ENCODE results near the gene ADCY4. TPM values are rescaled to one million over a fixed set of nuclear protein-coding genes. Genes with fewer than 3 reads are reported as not detected.

ADCY4 gene
- total and polyA plus RNA-seq, 2 of the 8 experiments (the other 6 are each of a cell fraction or from before 2014, with no cell fraction given): 0.27 to 0.35 TPM

- Histone ChIP-seq H3K4me1 (replicated peaks in 1 of 4; ENCODE audit: control insufficient read depth in 3 of 4, insufficient read depth in 4 of 4, low read length in 3 of 4) (no peaks in the 10 kb centered on the region), H3K4me3 (ENCODE audit: extremely low read depth in 1 of 4, insufficient read depth in 2 of 4, low read depth in 3 of 4, low read length in 4 of 4) (no peak overlapping the region), H3K23ac (ENCODE audit: insufficient read length) (no peak overlapping the region), H2AFZ (ENCODE audit: low read length) (no peak overlapping the region), H4K91ac (replicated peaks; ENCODE audit: insufficient read length, low read length) (no peak overlapping the region), H4K8ac (ENCODE audit: extremely low read depth, insufficient read depth, low read length) (no peak overlapping the region), H2BK5ac (ENCODE audit: low read depth, low read length) (no peak overlapping the region), H3K56ac (replicated peaks; ENCODE audit: insufficient read length, low read depth, low read length) (no peak overlapping the region), H3K23me2 (ENCODE audit: low read depth, low read length) (no peaks in the 10 kb centered on the region), H2BK20ac (ENCODE audit: low read length) (no peak overlapping the region), H3K4me2 (ENCODE audit: insufficient read depth in 1 of 2, low read depth in 2 of 2, low read length in 2 of 2) (no peak overlapping the region), H4K5ac (ENCODE audit: insufficient read length, low read depth, low read length) (no peak overlapping the region), H2BK12ac (ENCODE audit: low read depth, low read length) (no peak overlapping the region), H3K27ac (ENCODE audit: low read depth, low read length) (no peak overlapping the region), H2BK120ac (replicated peaks; ENCODE audit: low read depth, low read length) (no peak overlapping the region), H3K9ac (replicated peaks in 1 of 4; ENCODE audit: extremely low read depth in 1 of 4, low read depth in 3 of 4, low read length in 3 of 4) (no peak overlapping the region), H3K18ac (ENCODE audit: extremely low read depth, low read length) (no peak overlapping the region), H3K4ac (replicated peaks; ENCODE audit: insufficient read length, low read depth, low read length) (no peak overlapping the region), H3K36me3 (ENCODE audit: control insufficient read depth in 2 of 4, insufficient read depth in 4 of 4, low read length in 3 of 4) (peaks cover 0 to 8% (median 0%) of the 10 kb centered on the region in 4 experiments; a peak in 1 of 8 replicates), H2AK5ac (ENCODE audit: low read depth, low read length) (no peak overlapping the region), H3K27me3 (replicated peaks in 1 of 4; ENCODE audit: control insufficient read depth in 3 of 4, extremely low read depth in 1 of 4, insufficient read depth in 3 of 4, low read length in 3 of 4) (no peaks in the 10 kb centered on the region), H3K79me1 (ENCODE audit: low read depth, low read length) (no peaks in the 10 kb centered on the region; the same call in 1 of the 2 replicates), H3K79me2 (ENCODE audit: control insufficient read depth in 1 of 2, insufficient read depth in 2 of 2, low read length in 2 of 2) (no peaks in the 10 kb centered on the region), H4K20me1 (replicated peaks in 1 of 2; ENCODE audit: control insufficient read depth in 1 of 2, insufficient read depth in 2 of 2, low read length in 2 of 2) (peaks cover 0 to 3% of the 10 kb centered on the region in 2 experiments), H2BK15ac (ENCODE audit: low read length) (no peak overlapping the region), H3K9me3 (ENCODE audit: insufficient read depth in 2 of 2, low read depth in 1 of 2, low read length in 1 of 2) (no peaks in the 10 kb centered on the region), H3K14ac (ENCODE audit: insufficient read length) (no peak overlapping the region)
- no peak for FAIRE-seq
- ChIA-PET POLR2A (ENCODE audit: partially characterized antibody) (interaction anchor here (1.0 to 1.8 kb wide), 6 partner anchors 13 to 49 kb away, joined by 3 to 4 read pairs (median 3); partner anchors contain the start of genes CIDEB, DHRS1, NOP9 and TINF2), CTCF (ENCODE audit: partially characterized antibody) (interaction anchor here (0.9 to 11.5 kb wide), 5 partner anchors 11 to 43 kb away, joined by 3 to 137 read pairs (median 44); partner anchors contain the start of genes CIDEB, DHRS1, LTB4R2 and NOP9)
- 89% methylated on average over 5 of the region's 5 CpGs; no CpG with 5 or more reads in 1 of the 2 experiments for WGBS, 2 experiments (ENCODE audit: extremely low coverage in 1 of 2, insufficient coverage in 1 of 2, insufficient read length in 1 of 2, insufficient replicate concordance in 2 of 2, low coverage in 1 of 2, low lambda C conversion rate in 2 of 2, missing lambda C conversion rate in 1 of 2)
- DNase-seq (ENCODE audit: low read depth in 1 of 2, low spot score in 2 of 2): no peak
- no peak for TF ChIP-seq JUN (IDR thresholded peaks at IDR 0.05; ENCODE audit: low read depth, low read length)
- no peak for TF ChIP-seq TBP (IDR thresholded peaks at IDR 0.05; ENCODE audit: low read depth, low read length)
- TF ChIP-seq SP1 (IDR thresholded peaks at IDR 0.05; ENCODE audit: low read depth, low read length): no peak
- TF ChIP-seq TAF1 (IDR thresholded peaks at IDR 0.05; ENCODE audit: low read depth, low read length): no peak
- TF ChIP-seq YY1 (IDR thresholded peaks at IDR 0.05; ENCODE audit: low read depth, low read length): no peak
- TF ChIP-seq, protein P1, sequence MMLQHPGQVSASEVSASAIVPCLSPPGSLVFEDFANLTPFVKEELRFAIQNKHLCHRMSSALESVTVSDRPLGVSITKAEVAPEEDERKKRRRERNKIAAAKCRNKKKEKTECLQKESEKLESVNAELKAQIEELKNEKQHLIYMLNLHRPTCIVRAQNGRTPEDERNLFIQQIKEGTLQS (IDR thresholded peaks at IDR 0.05; ENCODE audit: insufficient read depth, low read depth, low read length): no peak
- TF ChIP-seq EP300 (IDR thresholded peaks at IDR 0.05; ENCODE audit: borderline replicate concordance in 1 of 2, low read depth in 2 of 2, low read length in 2 of 2): no peak
- TF ChIP-seq ATF2 (IDR thresholded peaks at IDR 0.05; ENCODE audit: low read length): no peak
- TF ChIP-seq TEAD4 (IDR thresholded peaks at IDR 0.05; ENCODE audit: low read depth, low read length): no peak
- no peak for TF ChIP-seq SP4 (IDR thresholded peaks at IDR 0.05; ENCODE audit: low read length)
- TF ChIP-seq SIN3A (conservative IDR thresholded peaks at IDR 0.05 in 1 of 2, IDR thresholded peaks at IDR 0.05 in 1 of 2; ENCODE audit: low read depth in 1 of 2, low read length in 2 of 2): no peak
- TF ChIP-seq JUND (IDR thresholded peaks at IDR 0.05; ENCODE audit: low read length): no peak
Measured at GRCh38 chr14:24286996-24287395, 47.9 kb downstream of the ADCY4 start.
